HG02588 (cell line): ENCODE measurements around the gene MESP1.
A peak's percentile ranks its signal among the peaks of the same experiment; 100 is the strongest.
"Not testable (repeated sequence)": the region's sequence is repeated elsewhere in the genome, so short reads cannot be mapped to it uniquely, and the experiment has no call there.

Experiments used
- ATAC-seq: cut with Tn5 transposase; IDR thresholded peaks from one replicate; pipeline ENCODE4 v1.9.1; 2021; ENCODE audit warnings: mild to moderate bottlenecking, moderate library complexity; ENCODE audit not compliant: unreplicated experiment

Gene MESP1

GRCh38 chr15:89750560-89751542 lies at the start of gene MESP1:
MESP1 (minus strand) TSS chr15:89751249; CDS start chr15:89751231, 18 bp downstream.
- ATAC-seq: peak; percentile 94

- ATAC-seq: no peak
These were observed 49.0 kb upstream of the MESP1 start for GRCh38 chr15:89799918-89800498.

GRCh38 chr15:89799011-89799911 lies 48.2 kb upstream of the MESP1 start:
- ATAC-seq: no peak

GRCh38 chr15:89797678-89798201 lies 46.7 kb upstream of the MESP1 start:
- ATAC-seq: no peak

GRCh38 chr15:89795996-89796395 lies 44.9 kb upstream of the MESP1 start:
- ATAC-seq: no peak

- ATAC-seq: no peak
These were observed 43.7 kb upstream of the MESP1 start for GRCh38 chr15:89794627-89795241.

GRCh38 chr15:89792106-89792805 lies 41.2 kb upstream of the MESP1 start:
- no peak for ATAC-seq

- no peak for ATAC-seq
These were observed 39.6 kb upstream of the MESP1 start for GRCh38 chr15:89790661-89791060.

- ATAC-seq: no peak
These were observed 39.2 kb upstream of the MESP1 start for GRCh38 chr15:89790206-89790605.

GRCh38 chr15:89788585-89788984 lies 37.5 kb upstream of the MESP1 start:
- not testable (repeated sequence) for ATAC-seq

GRCh38 chr15:89787944-89788343 lies 36.9 kb upstream of the MESP1 start:
- no peak for ATAC-seq

- no peak for ATAC-seq
These were observed 34.7 kb upstream of the MESP1 start for GRCh38 chr15:89785774-89786140.

- no peak for ATAC-seq
These were observed 34.2 kb upstream of the MESP1 start for GRCh38 chr15:89785064-89785773.

GRCh38 chr15:89784686-89784960 lies 33.6 kb upstream of the MESP1 start:
- no peak for ATAC-seq

GRCh38 chr15:89783861-89784685 lies 33.0 kb upstream of the MESP1 start:
- ATAC-seq: no peak

- no peak for ATAC-seq
These were observed 32.2 kb upstream of the MESP1 start for GRCh38 chr15:89783111-89783860.

GRCh38 chr15:89782619-89782950 lies 31.5 kb upstream of the MESP1 start:
- ATAC-seq: not testable (repeated sequence)
